Activated naive CD8-positive, alpha-beta T cell (primary cell): ENCODE data around the gene AHNAK2.
A peak's percentile ranks its signal among the peaks of the same experiment; 100 is the strongest.
"Not testable (repeated sequence)": the region's sequence is repeated elsewhere in the genome, so short reads cannot be mapped to it uniquely, and the experiment has no call there.

ENCODE experiments used
- H3K27ac Mint-ChIP-seq: one replicate; pipeline ENCODE4 v1.8.0; 2021; ENCODE audit warnings: mixed read lengths
- H3K27me3 Mint-ChIP-seq: one replicate; pipeline ENCODE4 v1.8.0; 2021; ENCODE audit warnings: mixed read lengths
- H3K36me3 Mint-ChIP-seq: one replicate; pipeline ENCODE4 v1.8.0; 2021; ENCODE audit warnings: mixed read lengths
- H3K4me1 Mint-ChIP-seq: one replicate; pipeline ENCODE4 v1.8.0; 2021; ENCODE audit warnings: low read depth, mixed read lengths
- H3K4me3 Mint-ChIP-seq: one replicate; pipeline ENCODE4 v1.8.0; 2021; ENCODE audit warnings: mild to moderate bottlenecking, mixed read lengths
- H3K9me3 Mint-ChIP-seq: one replicate; pipeline ENCODE4 v1.8.0; 2021; ENCODE audit warnings: low read depth, mixed read lengths

AHNAK2 gene

GRCh38 chr14:104964546-104964945 lies 13.6 kb downstream of the AHNAK2 start:
- peaks cover 4% of the 10 kb centered on the region for H3K27me3 Mint-ChIP-seq
- H3K36me3 Mint-ChIP-seq, result no peaks in the 10 kb centered on the region
- H3K27ac Mint-ChIP-seq, result no peak overlapping the region
- H3K4me3 Mint-ChIP-seq, result no peak overlapping the region
- no peaks in the 10 kb centered on the region for H3K4me1 Mint-ChIP-seq
- H3K9me3 Mint-ChIP-seq, result no peaks in the 10 kb centered on the region

GRCh38 chr14:104957146-104958113 lies 20.7 kb downstream of the AHNAK2 start:
- Mint-ChIP-seq H3K4me3 (no peak overlapping the region), H3K9me3 (no peaks in the 10 kb centered on the region), H3K27ac (no peak overlapping the region), H3K4me1 (no peaks in the 10 kb centered on the region), H3K27me3 (peaks cover 2% of the 10 kb centered on the region), H3K36me3 (no peaks in the 10 kb centered on the region)

- Mint-ChIP-seq H3K4me3 (no peak overlapping the region), H3K36me3 (no peaks in the 10 kb centered on the region), H3K9me3 (no peaks in the 10 kb centered on the region), H3K4me1 (no peaks in the 10 kb centered on the region), H3K27ac (no peak overlapping the region), H3K27me3 (peaks cover 2% of the 10 kb centered on the region)
Measured at GRCh38 chr14:104956290-104956890, 21.8 kb downstream of the AHNAK2 start.

DNA sequence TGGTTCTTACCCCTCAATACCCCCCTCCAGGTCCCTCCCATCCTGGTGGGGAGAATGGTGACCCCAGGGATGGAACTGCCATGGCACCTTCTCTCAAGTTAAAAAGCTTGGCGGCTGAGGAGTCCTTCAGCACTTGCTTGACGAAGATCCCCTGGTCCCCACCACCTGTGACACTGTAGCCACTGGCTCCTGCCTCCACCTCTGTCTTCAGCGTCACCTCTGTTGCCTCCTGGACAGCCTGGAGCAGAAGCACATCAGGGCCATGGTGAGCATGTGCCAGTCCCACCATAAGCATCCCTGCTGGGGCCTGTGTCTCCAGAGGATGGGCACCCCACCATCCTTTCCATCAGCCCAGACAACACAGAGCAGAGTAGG lies 22.8 kb downstream of the AHNAK2 start:
- Mint-ChIP-seq H3K4me1 (no peaks in the 10 kb centered on the region), H3K27me3 (peaks cover 2% of the 10 kb centered on the region), H3K27ac (no peak overlapping the region), H3K9me3 (no peaks in the 10 kb centered on the region), H3K36me3 (no peaks in the 10 kb centered on the region), H3K4me3 (no peak overlapping the region)

- Mint-ChIP-seq H3K27ac (no peak overlapping the region), H3K36me3 (no peaks in the 10 kb centered on the region), H3K27me3 (peaks cover 2% of the 10 kb centered on the region), H3K4me3 (no peak overlapping the region), H3K9me3 (no peaks in the 10 kb centered on the region), H3K4me1 (no peaks in the 10 kb centered on the region)
Measured at GRCh38 chr14:104954746-104955395, 23.3 kb downstream of the AHNAK2 start.

GRCh38 chr14:104953896-104954656 lies 24.1 kb downstream of the AHNAK2 start:
- peaks cover 2% of the 10 kb centered on the region for H3K27me3 Mint-ChIP-seq
- no peaks in the 10 kb centered on the region for H3K36me3 Mint-ChIP-seq
- H3K9me3 Mint-ChIP-seq, result no peaks in the 10 kb centered on the region
- no peak overlapping the region for H3K27ac Mint-ChIP-seq
- H3K4me3 Mint-ChIP-seq, result no peak overlapping the region
- no peaks in the 10 kb centered on the region for H3K4me1 Mint-ChIP-seq

- no peaks in the 10 kb centered on the region for H3K4me1 Mint-ChIP-seq
- peaks cover 2% of the 10 kb centered on the region for H3K27me3 Mint-ChIP-seq
- H3K27ac Mint-ChIP-seq, result peak overlapping the region; percentile 43
- H3K4me3 Mint-ChIP-seq, result no peak overlapping the region
- no peaks in the 10 kb centered on the region for H3K9me3 Mint-ChIP-seq
- no peaks in the 10 kb centered on the region for H3K36me3 Mint-ChIP-seq
Measured at GRCh38 chr14:104953097-104953496, 25.1 kb downstream of the AHNAK2 start.

- not testable (repeated sequence) for H3K36me3 Mint-ChIP-seq, H3K4me1 Mint-ChIP-seq, H3K27ac Mint-ChIP-seq, H3K9me3 Mint-ChIP-seq, H3K4me3 Mint-ChIP-seq, H3K27me3 Mint-ChIP-seq
Measured at GRCh38 chr14:104951863-104952657, 26.1 kb downstream of the AHNAK2 start.

GRCh38 chr14:104950701-104951100 lies 27.5 kb downstream of the AHNAK2 start:
- not testable (repeated sequence) for H3K4me3 Mint-ChIP-seq, H3K9me3 Mint-ChIP-seq, H3K36me3 Mint-ChIP-seq, H3K27me3 Mint-ChIP-seq, H3K27ac Mint-ChIP-seq, H3K4me1 Mint-ChIP-seq

DNA sequence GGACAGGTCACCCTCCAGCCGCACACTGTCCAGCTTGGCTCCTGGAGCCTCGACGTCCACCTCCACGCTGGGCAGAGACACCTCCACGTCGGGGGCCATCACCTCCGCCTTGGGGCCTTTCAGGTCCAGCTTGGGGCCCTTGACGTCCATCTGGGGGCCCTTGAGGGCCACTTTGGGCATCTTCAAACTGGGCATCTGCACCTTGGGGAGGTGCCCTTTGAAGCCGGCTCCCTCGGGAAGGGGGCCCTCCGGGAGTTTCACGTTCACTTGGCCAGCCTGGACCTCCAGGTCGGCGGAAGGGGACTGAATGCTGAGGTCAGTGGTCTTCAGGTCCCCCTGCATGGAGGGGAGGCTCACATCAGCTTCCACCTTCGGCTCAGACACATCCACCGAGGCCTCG lies 28.2 kb downstream of the AHNAK2 start:
- no peak overlapping the region for H3K27ac Mint-ChIP-seq

GRCh38 chr14:104949406-104949955 lies 28.7 kb downstream of the AHNAK2 start:
- H3K9me3 Mint-ChIP-seq, H3K4me3 Mint-ChIP-seq, H3K36me3 Mint-ChIP-seq, H3K4me1 Mint-ChIP-seq, H3K27ac Mint-ChIP-seq, H3K27me3 Mint-ChIP-seq: not testable (repeated sequence)

More for the DNA sequence above, 28.2 kb downstream of the AHNAK2 start:
- no peaks in the 10 kb centered on the region for H3K36me3 Mint-ChIP-seq
- no peaks in the 10 kb centered on the region for H3K4me1 Mint-ChIP-seq
- H3K4me3 Mint-ChIP-seq, result no peak overlapping the region
- H3K27me3 Mint-ChIP-seq, result no peaks in the 10 kb centered on the region
- H3K9me3 Mint-ChIP-seq, result no peaks in the 10 kb centered on the region

GRCh38 chr14:104948736-104949031 lies 29.5 kb downstream of the AHNAK2 start:
- no peaks in the 10 kb centered on the region for H3K36me3 Mint-ChIP-seq
- H3K27ac Mint-ChIP-seq, result no peak overlapping the region
- H3K4me3 Mint-ChIP-seq, result no peak overlapping the region
- no peaks in the 10 kb centered on the region for H3K27me3 Mint-ChIP-seq
- H3K4me1 Mint-ChIP-seq, result no peaks in the 10 kb centered on the region
- no peaks in the 10 kb centered on the region for H3K9me3 Mint-ChIP-seq

DNA sequence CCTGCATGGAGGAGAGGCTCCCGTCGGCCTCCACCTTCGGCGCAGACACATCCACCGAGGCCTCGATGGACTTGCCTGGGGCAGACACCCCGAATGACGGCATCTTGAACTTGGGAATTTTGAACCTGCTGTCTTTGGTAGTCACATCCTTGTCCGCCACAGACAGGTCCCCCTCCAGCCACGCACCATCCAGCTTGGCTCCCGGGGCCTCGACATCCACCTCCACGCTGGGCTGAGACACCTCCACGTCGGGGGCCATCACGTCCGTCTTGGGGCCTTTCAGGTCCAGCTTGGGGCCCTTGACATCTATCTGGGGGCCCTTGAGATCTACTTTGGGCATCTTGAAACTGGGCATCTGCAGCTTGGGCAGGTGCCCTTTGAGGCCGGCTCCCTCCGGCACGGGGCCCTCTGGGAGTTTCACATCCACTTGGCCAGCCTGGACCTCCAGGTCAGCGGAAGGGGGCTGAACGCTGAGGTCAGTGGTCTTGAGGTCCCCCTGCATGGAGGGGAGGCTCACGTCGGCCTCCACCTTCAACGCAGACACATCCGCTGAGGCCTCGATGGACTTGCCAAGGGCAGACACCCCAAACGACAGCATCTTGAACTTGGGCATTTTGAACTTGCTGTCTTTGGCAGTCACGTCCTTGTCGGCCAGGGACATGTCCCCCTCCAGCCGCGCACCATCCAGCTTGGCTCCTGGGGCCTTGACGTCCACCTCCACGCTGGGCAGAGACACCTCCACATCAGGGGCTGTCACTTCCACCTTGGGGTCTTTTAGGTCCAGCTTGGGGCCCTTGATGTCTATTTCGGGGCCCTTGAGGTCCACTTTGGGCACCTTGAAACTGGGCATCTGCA lies 30.1 kb downstream of the AHNAK2 start:
- not testable (repeated sequence) for H3K27ac Mint-ChIP-seq, H3K4me3 Mint-ChIP-seq, H3K9me3 Mint-ChIP-seq, H3K27me3 Mint-ChIP-seq, H3K36me3 Mint-ChIP-seq, H3K4me1 Mint-ChIP-seq
